ENCODE measurements around the gene ZFAND6.

Gene ZFAND6

GRCh38 chr15:80176443-80176842, 117.0 kb downstream of the ZFAND6 start:
- Mint-ChIP-seq H3K4me1 (no peaks in the 10 kb centered on the region), H3K36me3 (peaks cover 9% of the 10 kb centered on the region), H3K9me3 (no peaks in the 10 kb centered on the region), H3K27ac (no peak overlapping the region), H3K4me3 (no peak overlapping the region), H3K27me3 (no peaks in the 10 kb centered on the region)

DNA sequence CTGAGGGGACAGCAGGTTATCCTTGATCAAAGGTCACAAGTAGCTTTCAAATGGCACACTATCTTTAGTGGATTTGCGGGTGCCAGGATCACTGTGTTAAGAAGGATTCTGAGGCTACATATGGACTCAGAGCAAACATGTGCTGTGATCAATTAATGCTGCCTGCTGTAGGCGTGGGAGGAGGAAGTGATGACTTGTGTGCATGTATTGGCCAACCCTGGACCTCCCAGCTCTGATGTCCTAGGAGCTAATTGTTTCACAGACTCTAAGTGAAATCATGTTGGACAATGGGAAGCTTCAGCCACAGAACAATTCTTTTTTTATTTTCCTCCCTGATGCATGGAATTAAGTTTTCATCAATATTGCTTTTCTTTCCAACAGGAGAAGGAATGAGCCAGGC, 117.7 kb downstream of the ZFAND6 start:
- no peaks in the 10 kb centered on the region for H3K4me1 Mint-ChIP-seq
- no peaks in the 10 kb centered on the region for H3K9me3 Mint-ChIP-seq
- H3K27me3 Mint-ChIP-seq: no peaks in the 10 kb centered on the region
- H3K4me3 Mint-ChIP-seq: no peak overlapping the region
- peaks cover 12% of the 10 kb centered on the region for H3K36me3 Mint-ChIP-seq
- no peak overlapping the region for H3K27ac Mint-ChIP-seq

DNA sequence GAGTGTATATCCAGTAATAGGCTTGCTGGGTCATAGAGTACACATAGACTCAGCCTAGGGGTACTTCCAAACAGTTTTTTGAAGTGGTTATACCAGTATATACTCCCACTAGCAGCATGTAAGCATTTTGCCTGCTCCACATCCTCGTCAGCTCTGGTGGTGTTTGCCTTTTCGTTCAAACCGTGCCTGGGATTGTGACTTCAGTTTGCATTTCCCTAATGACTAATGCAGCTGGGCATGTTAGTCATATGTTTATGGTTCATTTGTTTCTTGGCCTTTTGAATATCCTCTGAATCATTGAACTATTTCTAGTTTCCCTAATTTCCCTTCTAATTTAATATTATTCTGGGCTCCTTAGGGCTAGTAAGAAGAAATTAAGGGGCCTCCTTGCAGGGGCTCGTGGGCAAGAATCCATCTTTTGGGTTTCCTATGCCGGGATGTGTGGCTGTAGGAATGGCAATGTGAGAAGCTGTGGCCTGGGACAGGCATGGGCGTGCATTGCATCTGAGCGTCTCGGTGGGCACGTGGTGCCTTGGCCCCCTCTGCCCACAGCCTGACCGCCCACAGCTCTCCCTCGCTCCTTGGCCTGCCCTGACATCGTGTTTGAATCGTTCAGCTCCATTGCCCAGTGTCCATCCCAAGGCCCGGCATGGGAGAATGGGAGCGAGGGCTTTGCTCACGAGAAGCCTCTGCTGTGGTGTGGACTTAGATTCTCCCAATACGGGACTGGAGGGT, 119.7 kb downstream of the ZFAND6 start:
- Mint-ChIP-seq H3K4me3 (no peak overlapping the region), H3K27ac (no peak overlapping the region), H3K36me3 (peaks cover 12% of the 10 kb centered on the region)

DNA sequence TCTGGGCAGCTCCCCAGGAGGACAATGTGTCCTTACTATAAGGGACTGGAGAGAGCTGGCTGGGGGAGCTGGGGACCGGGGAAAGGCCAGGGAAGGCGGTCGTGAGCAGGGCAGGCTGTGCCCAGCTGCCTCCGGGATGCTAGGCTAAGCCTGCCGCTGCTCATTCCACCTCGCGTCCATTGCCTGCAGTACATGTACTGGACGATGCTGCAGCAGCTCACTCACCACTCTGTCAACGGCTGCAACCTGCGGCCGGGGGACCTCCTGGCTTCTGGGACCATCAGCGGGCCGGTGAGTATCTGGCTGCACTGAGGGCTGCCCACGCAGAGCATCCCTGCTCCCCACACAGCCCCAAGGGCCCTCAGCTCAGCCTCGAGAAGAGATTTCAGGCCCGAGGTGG, 120.5 kb downstream of the ZFAND6 start:
- no peak overlapping the region for H3K4me3 Mint-ChIP-seq
- H3K27ac Mint-ChIP-seq: no peak overlapping the region
- H3K27me3 Mint-ChIP-seq: no peaks in the 10 kb centered on the region
- peaks cover 15% of the 10 kb centered on the region for H3K36me3 Mint-ChIP-seq
- no peaks in the 10 kb centered on the region for H3K4me1 Mint-ChIP-seq
- H3K9me3 Mint-ChIP-seq: no peaks in the 10 kb centered on the region

More for the DNA sequence above, 119.7 kb downstream of the ZFAND6 start:
- H3K27me3 Mint-ChIP-seq: no peaks in the 10 kb centered on the region
- no peaks in the 10 kb centered on the region for H3K4me1 Mint-ChIP-seq
- no peaks in the 10 kb centered on the region for H3K9me3 Mint-ChIP-seq

GRCh38 chr15:80180468-80180867, 121.0 kb downstream of the ZFAND6 start:
- Mint-ChIP-seq H3K4me1 (no peaks in the 10 kb centered on the region), H3K27me3 (no peaks in the 10 kb centered on the region), H3K4me3 (no peak overlapping the region), H3K27ac (no peak overlapping the region), H3K36me3 (peaks cover 19% of the 10 kb centered on the region), H3K9me3 (no peaks in the 10 kb centered on the region)

DNA sequence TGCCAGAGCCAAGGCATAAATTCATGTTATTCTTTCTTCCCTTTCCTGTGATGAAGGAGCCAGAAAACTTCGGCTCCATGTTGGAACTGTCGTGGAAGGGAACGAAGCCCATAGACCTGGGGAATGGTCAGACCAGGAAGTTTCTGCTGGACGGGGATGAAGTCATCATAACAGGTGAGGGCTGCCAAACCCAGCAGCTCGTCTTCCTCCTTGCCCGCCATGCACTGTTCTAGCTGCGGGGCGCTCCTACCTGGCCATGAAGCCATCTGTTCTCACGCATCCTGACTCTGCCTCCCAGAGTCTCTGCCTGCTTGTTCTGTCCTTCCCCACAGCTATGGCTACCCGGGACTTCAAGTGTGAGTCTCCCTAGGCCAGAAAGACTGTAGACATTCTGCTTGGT, 121.5 kb downstream of the ZFAND6 start:
- H3K27me3 Mint-ChIP-seq: no peaks in the 10 kb centered on the region
- no peaks in the 10 kb centered on the region for H3K9me3 Mint-ChIP-seq
- H3K4me1 Mint-ChIP-seq: no peaks in the 10 kb centered on the region
- no peak overlapping the region for H3K4me3 Mint-ChIP-seq
- peaks cover 20% of the 10 kb centered on the region for H3K36me3 Mint-ChIP-seq
- H3K27ac Mint-ChIP-seq: no peak overlapping the region

- H3K4me3 Mint-ChIP-seq: no peak overlapping the region
- H3K4me1 Mint-ChIP-seq: no peaks in the 10 kb centered on the region
- peaks cover 27% of the 10 kb centered on the region for H3K36me3 Mint-ChIP-seq
- H3K9me3 Mint-ChIP-seq: no peaks in the 10 kb centered on the region
- H3K27me3 Mint-ChIP-seq: no peaks in the 10 kb centered on the region
- no peak overlapping the region for H3K27ac Mint-ChIP-seq
These were observed 123.3 kb downstream of the ZFAND6 start for GRCh38 chr15:80182611-80183261.

GRCh38 chr15:80183306-80183705, 123.8 kb downstream of the ZFAND6 start:
- Mint-ChIP-seq H3K4me1 (no peaks in the 10 kb centered on the region), H3K27me3 (no peaks in the 10 kb centered on the region), H3K9me3 (no peaks in the 10 kb centered on the region), H3K4me3 (no peak overlapping the region), H3K27ac (no peak overlapping the region), H3K36me3 (peaks cover 27% of the 10 kb centered on the region)

DNA sequence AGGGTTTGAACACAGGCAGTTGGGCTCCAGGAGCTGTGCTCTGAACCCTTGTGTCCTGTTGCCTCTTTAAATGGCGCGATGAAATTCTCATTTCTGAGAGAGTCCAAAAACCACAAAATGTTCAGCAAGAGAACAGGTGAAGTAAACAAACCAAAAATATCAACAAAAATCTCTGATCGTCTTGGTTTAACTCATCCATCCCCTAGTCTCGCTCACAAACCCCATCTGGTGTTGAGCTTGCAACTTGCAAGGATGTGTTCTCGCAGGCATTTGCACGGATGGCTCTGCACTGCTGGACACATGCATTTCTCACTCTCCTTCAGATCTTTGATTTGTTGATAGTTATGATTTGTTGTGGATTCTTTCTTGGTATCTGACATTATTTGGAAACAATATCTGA, 124.4 kb downstream of the ZFAND6 start:
- no peaks in the 10 kb centered on the region for H3K4me1 Mint-ChIP-seq
- no peak overlapping the region for H3K27ac Mint-ChIP-seq
- H3K4me3 Mint-ChIP-seq: no peak overlapping the region
- peaks cover 25% of the 10 kb centered on the region for H3K36me3 Mint-ChIP-seq
- H3K27me3 Mint-ChIP-seq: no peaks in the 10 kb centered on the region
- H3K9me3 Mint-ChIP-seq: no peaks in the 10 kb centered on the region

DNA sequence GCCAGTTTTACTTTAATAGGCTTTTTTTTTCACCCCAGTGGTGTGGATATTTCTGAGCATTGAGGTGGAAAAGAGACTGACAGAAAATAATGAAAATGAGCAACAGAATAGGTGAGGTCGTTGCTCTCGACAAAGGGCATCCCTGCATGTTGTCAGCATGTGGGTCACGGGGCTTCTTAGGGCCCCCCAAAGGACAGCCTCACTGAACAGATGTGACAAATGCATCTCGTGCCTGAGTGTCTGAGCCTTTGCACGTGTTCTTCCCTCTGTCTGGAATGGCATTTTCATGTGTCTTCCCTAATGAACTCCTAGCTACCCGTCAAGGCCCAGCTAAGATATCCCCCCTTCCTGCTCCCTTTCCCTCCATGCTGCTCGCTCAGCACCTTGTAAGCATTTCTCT, 125.1 kb downstream of the ZFAND6 start:
- peaks cover 25% of the 10 kb centered on the region for H3K36me3 Mint-ChIP-seq
- no peak overlapping the region for H3K4me3 Mint-ChIP-seq
- H3K9me3 Mint-ChIP-seq: no peaks in the 10 kb centered on the region
- H3K4me1 Mint-ChIP-seq: no peaks in the 10 kb centered on the region
- H3K27ac Mint-ChIP-seq: no peak overlapping the region
- no peaks in the 10 kb centered on the region for H3K27me3 Mint-ChIP-seq

- Mint-ChIP-seq H3K36me3 (peaks cover 25% of the 10 kb centered on the region), H3K4me1 (no peaks in the 10 kb centered on the region), H3K9me3 (no peaks in the 10 kb centered on the region), H3K27me3 (no peaks in the 10 kb centered on the region), H3K27ac (no peak overlapping the region), H3K4me3 (no peak overlapping the region)
These were observed 125.7 kb downstream of the ZFAND6 start for GRCh38 chr15:80185152-80185551.

DNA sequence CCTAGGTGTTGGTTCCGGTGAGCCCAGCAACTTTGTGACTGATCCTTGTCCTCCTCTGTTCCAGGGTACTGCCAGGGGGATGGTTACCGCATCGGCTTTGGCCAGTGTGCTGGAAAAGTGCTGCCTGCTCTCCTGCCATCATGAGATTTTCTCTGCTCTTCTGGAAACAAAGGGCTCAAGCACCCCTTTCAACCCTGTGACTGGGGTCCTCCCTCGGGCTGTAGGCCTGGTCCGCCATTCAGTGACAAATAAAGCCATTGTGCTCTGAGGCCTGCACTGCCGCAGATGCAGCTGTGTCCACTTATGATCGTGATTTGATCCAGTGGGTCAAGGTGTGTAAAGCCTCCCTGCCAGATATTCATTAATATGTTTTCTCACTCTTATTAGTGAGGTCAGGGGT, 126.6 kb downstream of the ZFAND6 start:
- Mint-ChIP-seq H3K4me3 (no peak overlapping the region), H3K27me3 (no peaks in the 10 kb centered on the region), H3K4me1 (no peaks in the 10 kb centered on the region), H3K9me3 (no peaks in the 10 kb centered on the region), H3K36me3 (peaks cover 25% of the 10 kb centered on the region), H3K27ac (no peak overlapping the region)

GRCh38 chr15:80186597-80186996, 127.1 kb downstream of the ZFAND6 start:
- no peaks in the 10 kb centered on the region for H3K27me3 Mint-ChIP-seq
- peaks cover 22% of the 10 kb centered on the region for H3K36me3 Mint-ChIP-seq
- H3K4me3 Mint-ChIP-seq: no peak overlapping the region
- H3K27ac Mint-ChIP-seq: no peak overlapping the region
- no peaks in the 10 kb centered on the region for H3K4me1 Mint-ChIP-seq
- no peaks in the 10 kb centered on the region for H3K9me3 Mint-ChIP-seq
